NOMO-1 treated with dmso at 0.1 percent for 144 hours (cell line): ENCODE measurements around the gene PAK2.
"Not testable (repeated sequence)": the region's sequence is repeated elsewhere in the genome, so short reads cannot be mapped to it uniquely, and the experiment has no call there.

Experiments
- DNase-seq: peaks from one replicate; lab custom pipeline; 2025; ENCODE audit not compliant: unreplicated experiment; lab: John Stamatoyannopoulos, UW

PAK2 gene

GRCh38 chr3:196843435-196844110 lies 103.9 kb downstream of the PAK2 start:
- DNase-seq, result no peak

GRCh38 chr3:196844235-196845219 lies 104.9 kb downstream of the PAK2 start:
- DNase-seq, result not testable (repeated sequence)

GRCh38 chr3:196848375-196848774 lies 108.7 kb downstream of the PAK2 start:
- DNase-seq, result not testable (repeated sequence)

- no peak for DNase-seq
Observed at GRCh38 chr3:196849180-196849741, 109.6 kb downstream of the PAK2 start.

GRCh38 chr3:196863000-196863399 lies 123.3 kb downstream of the PAK2 start:
- DNase-seq, result not testable (repeated sequence)

GRCh38 chr3:196867155-196867506 lies 127.5 kb downstream of the PAK2 start:
- DNase-seq, result no peak

GRCh38 chr3:196867507-196868296 lies 128.0 kb downstream of the PAK2 start, which contains the start of gene SENP5:
TSS of gene SENP5 (plus strand) at chr3:196867920. CDS start at chr3:196885182, 17,262 bp downstream.
- peak; percentile 93 for DNase-seq

- DNase-seq, result no peak
Observed at GRCh38 chr3:196868297-196868661, 128.6 kb downstream of the PAK2 start.

- DNase-seq, result no peak
Observed at GRCh38 chr3:196872316-196872715, 132.7 kb downstream of the PAK2 start.

GRCh38 chr3:196874511-196875094 lies 134.9 kb downstream of the PAK2 start:
- DNase-seq, result not testable (repeated sequence)

GRCh38 chr3:196875258-196875657 lies 135.6 kb downstream of the PAK2 start:
- no peak for DNase-seq
